K562 (cell line): Measurements from ENCODE around the gene LLGL2. TPM values are rescaled to one million over a fixed set of nuclear protein-coding genes. Genes with fewer than 3 reads are reported as not detected.

Experiments used
- ATAC-seq: fragments of 200-7000 bp; cut with Tn5 transposase; 3 replicates; pipeline ENCODE4 v1.9.1; 2020; ENCODE audit warnings: moderate library complexity
- BruUV-seq: library from RNA; stranded (reverse); fragments of 400-500 nt; replicated peaks from 2 replicates; lab custom pipeline; 2021; lab: Mats Ljungman, UMichigan
- CTCF ChIA-PET: fragments of 300-600 bp; formaldehyde crosslinking; extraction: SDS; loops from one replicate; lab custom pipeline; 2021; ENCODE audit warnings: low intra/inter-chr PET ratio; lab: Yijun Ruan, JAX
- POLR2A ChIA-PET: fragments of 300-600, 350-650 bp; sonication (Branson Sonifier 250); formaldehyde crosslinking; extraction: SDS; loops from one replicate; lab custom pipeline; 2021; ENCODE audit warnings: antibody characterized with exemption, inconsistent platforms; lab: Yijun Ruan, JAX
- DNase-seq, 4 experiments: peaks; one replicate each; pipeline versions ENCODE4 v3.0.0 to v3.0.0-alpha.2; 2011 to 2018; ENCODE audit warnings: low spot score in 3 of 4, mixed read lengths in 3 of 4; ENCODE audit errors: extremely low read depth in 1 of 4
- FAIRE-seq: peaks from 2 replicates; lab custom pipeline; 2011; peaks lifted over from hg19 to GRCh38; lab: Jason Lieb, UNC
- H2AFZ ChIP-seq: 2 replicates; pipeline ENCODE4 v1.6.0; 2011; ENCODE audit warnings: low read depth, low read length, control low read depth, inconsistent platforms
- H3K27ac ChIP-seq: fragments of 200-600 bp; 3 replicates; pipeline ENCODE4 v1.8.0; 2011; ENCODE audit warnings: low read depth, mild to moderate bottlenecking, control low read depth, inconsistent platforms, low read length, moderate library complexity, mixed read lengths; ENCODE audit errors: extremely low read depth
- H3K27me3 ChIP-seq, 2 experiments: fragments of 300-600 bp in 1 of 2; 2 replicates in 1 of 2; 3 replicates in 1 of 2; pipeline versions ENCODE4 v1.6.0 to v1.8.0; 2011; ENCODE audit warnings: inconsistent platforms in 2 of 2, low read length in 2 of 2, mild to moderate bottlenecking in 1 of 2, mixed read lengths in 1 of 2, moderate library complexity in 1 of 2; ENCODE audit not compliant: control insufficient read depth in 2 of 2, insufficient read depth in 2 of 2
- H3K36me3 ChIP-seq: fragments of 300-600 bp; 3 replicates; pipeline ENCODE4 v1.8.0; 2011; ENCODE audit warnings: mild to moderate bottlenecking, low read length, inconsistent platforms; ENCODE audit not compliant: control insufficient read depth, insufficient read depth
- H3K4me1 ChIP-seq, 2 experiments: fragments of 200-600 bp in 1 of 2; replicated peaks in 1 of 2; 2 replicates in 1 of 2; 3 replicates in 1 of 2; pipeline versions ENCODE4 v1.5.1 to v1.8.0; 2011; ENCODE audit warnings: inconsistent platforms in 2 of 2, low read length in 2 of 2, mild to moderate bottlenecking in 1 of 2, mixed read lengths in 1 of 2, moderate library complexity in 1 of 2; ENCODE audit not compliant: control insufficient read depth in 2 of 2, insufficient read depth in 2 of 2
- H3K4me2 ChIP-seq: 2 replicates; pipeline ENCODE4 v1.6.1; 2011; ENCODE audit warnings: low read length, control low read depth, inconsistent platforms, mixed read lengths; ENCODE audit not compliant: insufficient read depth
- H3K4me3 ChIP-seq: fragments of 200-600 bp; sonication (generic), shearing (Covaris generic); 2 replicates; pipeline ENCODE4 v1.5.1; 2016; ENCODE audit warnings: control low read depth, inconsistent platforms
- H3K79me2 ChIP-seq: fragments of 200-600 bp; 3 replicates; pipeline ENCODE4 v1.8.0; 2011; ENCODE audit warnings: low read length, inconsistent platforms; ENCODE audit not compliant: control insufficient read depth, insufficient read depth
- H3K9ac ChIP-seq, 2 experiments: 2 replicates each; pipeline versions ENCODE4 v1.6.0 to v1.6.1; 2011; ENCODE audit warnings: low read depth in 2 of 2, low read length in 2 of 2, control low read depth in 1 of 2, inconsistent platforms in 1 of 2, mild to moderate bottlenecking in 1 of 2, mixed read lengths in 1 of 2; ENCODE audit not compliant: insufficient read depth in 1 of 2
- H3K9me1 ChIP-seq: one replicate; pipeline ENCODE4 v1.6.0; 2011; ENCODE audit warnings: inconsistent platforms, mild to moderate bottlenecking, low read length, moderate library complexity; ENCODE audit not compliant: control insufficient read depth, insufficient read depth
- H3K9me3 ChIP-seq: replicated peaks from 2 replicates; pipeline ENCODE4 v1.5.1; 2011; ENCODE audit warnings: low read depth, low read length, inconsistent platforms; ENCODE audit not compliant: control insufficient read depth, insufficient read depth
- H4K20me1 ChIP-seq: replicated peaks from 2 replicates; pipeline ENCODE4 v1.6.1; 2011; ENCODE audit warnings: low read length, inconsistent platforms, mixed read lengths; ENCODE audit not compliant: control insufficient read depth, insufficient read depth
- CREB3L1 ChIP-seq: fragments of 450-650 bp; IDR thresholded peaks from 2 replicates; pipeline ENCODE4 v1.6.1; 2014; ENCODE audit warnings: low read depth, mild to moderate bottlenecking, moderate library complexity, borderline replicate concordance
- GABPB2 ChIP-seq: fragments of 250-450 bp; sonication (Bioruptor Pico); conservative IDR thresholded peaks from 2 replicates; pipeline ENCODE4 v1.5.1; 2021; ENCODE audit warnings: mild to moderate bottlenecking
- HNRNPL ChIP-seq: fragments of 200-400 bp; formaldehyde crosslinking; IDR thresholded peaks from 2 replicates; pipeline ENCODE4 v1.6.1; 2017; ENCODE audit warnings: low read depth, mild to moderate bottlenecking, low read length
- JUND ChIP-seq, 2 experiments: IDR thresholded peaks; 2 replicates in 1 of 2; 3 replicates in 1 of 2; pipeline ENCODE4 v1.6.1; 2011; ENCODE audit warnings: borderline replicate concordance in 2 of 2, low read depth in 2 of 2, low read length in 2 of 2, improper control_type of control experiment in 1 of 2, missing biosample characterization in 1 of 2, missing genetic modification characterization in 1 of 2, missing genetic modification reagents in 1 of 2
- RBM14 ChIP-seq: fragments of 200-400 bp; formaldehyde crosslinking; IDR thresholded peaks from 2 replicates; pipeline ENCODE4 v1.6.1; 2018; ENCODE audit warnings: low read depth, mild to moderate bottlenecking, low read length, moderate library complexity, borderline replicate concordance; ENCODE audit not compliant: insufficient read depth
- STAT5A ChIP-seq: IDR thresholded peaks from 2 replicates; pipeline ENCODE4 v1.6.1; 2012; ENCODE audit warnings: low read length, inconsistent platforms, borderline replicate concordance
- STAT6 ChIP-seq: sonication (generic); formaldehyde crosslinking; IDR thresholded peaks from 2 replicates; pipeline ENCODE4 v1.8.1; 2023; ENCODE audit warnings: mild to moderate bottlenecking, missing genetic modification reagents
- ZBTB9 ChIP-seq: fragments of 450-650 bp; formaldehyde crosslinking; IDR thresholded peaks from 2 replicates; pipeline ENCODE4 v1.4.0; 2020; ENCODE audit warnings: mild to moderate bottlenecking, moderate library complexity
- ZNF695 ChIP-seq: fragments of 450-650 bp; formaldehyde crosslinking; IDR thresholded peaks from 2 replicates; pipeline ENCODE4 v1.4.0; 2020; ENCODE audit warnings: mild to moderate bottlenecking, moderate library complexity
- ZNF780A ChIP-seq: fragments of 250-450 bp; sonication (Bioruptor Pico); IDR thresholded peaks from 2 replicates; pipeline ENCODE4 v1.5.0; 2021; ENCODE audit warnings: mild to moderate bottlenecking
- WGBS: fragments of 100-300 bp; shearing (Covaris generic); methylation state at CpG from one replicate; pipeline ENCODE4 v1.1.6; 2016; ENCODE audit warnings: low coverage, mixed read lengths; ENCODE audit not compliant: insufficient coverage; ENCODE audit errors: missing lambda C conversion rate; 5-methylcytosine and 5-hydroxymethylcytosine counted together
- in situ Hi-C: fragments of 300-500 bp; cut with MboI; formaldehyde crosslinking; loops from 4 replicates; pipeline ENCODE4 v1.15.0; 2018; ENCODE audit warnings: inconsistent platforms, mixed read lengths
- intact Hi-C: fragments of 100-400 bp; cut with micrococcal nuclease; formaldehyde crosslinking; loops from 2 replicates; pipeline ENCODE4 v1.14.2; 2022
- polyA plus RNA-seq, 8 experiments: library from polyadenylated mRNA; depleted of rRNA in 4 of 8; stranded (reverse) in 5 of 8; unstranded in 3 of 8; fragments of >200 nt; fragmentation: Nextera tagmentation in 2 of 8; fragmentation: Illumina TruSeq in 1 of 8; extraction: Ambion mirVana in 2 of 8; extraction: Trizol in 1 of 8; gene quantifications; 2 replicates each; pipeline versions ENCODE4 v1.2.1 to v1.2.3, GENCODE V29; 2011 to 2014; ENCODE audit warnings: inconsistent platforms in 1 of 8, missing spikeins in 1 of 8
- total RNA-seq, 7 experiments: library from RNA; depleted of rRNA in 6 of 7; stranded (reverse); fragments of >200 nt in 6 of 7; fragmentation: Illumina TruSeq in 2 of 7; extraction: Trizol in 2 of 7; gene quantifications; 2 replicates each; pipeline versions ENCODE4 v1.2.1 to v1.2.3, GENCODE V29; 2011 to 2021; ENCODE audit warnings: low replicate concordance in 1 of 7
- TF ChIP-seq, protein P1 (sequence below): fragments of 250-450 bp; sonication (Bioruptor Pico); IDR thresholded peaks from 2 replicates; pipeline ENCODE4 v1.5.0; 2021
- TF ChIP-seq, protein P2 (sequence below): fragments of 450-650 bp; formaldehyde crosslinking; IDR thresholded peaks from 2 replicates; pipeline ENCODE4 v1.4.0; 2022; ENCODE audit warnings: missing genetic modification characterization

LLGL2 gene
- total and polyA plus RNA-seq, 9 of the 15 experiments (the other 6 are each of a cell fraction or from before 2014, with no cell fraction given): 0.32 to 24.4 (median 10.2) TPM

GRCh38 chr17:75542229-75542628 is 16.7 kb downstream of the LLGL2 start:
- peaks cover 6 to 41% of the 10 kb centered on the region in 2 experiments; a peak in 3 of 5 replicates for H3K4me1 ChIP-seq
- no peak overlapping the region for H2AFZ ChIP-seq
- no peaks in the 10 kb centered on the region for H3K36me3 ChIP-seq
- intact Hi-C loops: no loop called here
- H3K9me3 ChIP-seq: no peaks in the 10 kb centered on the region
- H3K9ac ChIP-seq: peak overlapping the region in 1 of 2 experiments; percentile 76; a peak in 2 of 4 replicates
- H4K20me1 ChIP-seq: peaks cover 10% of the 10 kb centered on the region; the same call in 1 of the 2 replicates
- H3K4me2 ChIP-seq: no peak overlapping the region
- FAIRE-seq (no peak), ATAC-seq (no peak), DNase-seq (no peak)
- no peaks in the 10 kb centered on the region for H3K9me1 ChIP-seq
- BruUV-seq: no TSS peak
- WGBS: 91% methylated on average over 8 of the region's 8 CpGs
- H3K4me3 ChIP-seq: no peak overlapping the region
- H3K27ac ChIP-seq: no peak overlapping the region
- H3K27me3 ChIP-seq: no peaks in the 10 kb centered on the region
- in situ Hi-C loops: no loop called here
- CTCF ChIA-PET: no interaction called here
- H3K79me2 ChIP-seq: no peaks in the 10 kb centered on the region
- POLR2A ChIA-PET: interaction anchor here (0.6 to 1.2 kb wide), 5 partner anchors 8 to 388 kb away, joined by 3 to 4 read pairs (median 3); no protein-coding TSS in a partner anchor
- TF ChIP-seq, protein P1, sequence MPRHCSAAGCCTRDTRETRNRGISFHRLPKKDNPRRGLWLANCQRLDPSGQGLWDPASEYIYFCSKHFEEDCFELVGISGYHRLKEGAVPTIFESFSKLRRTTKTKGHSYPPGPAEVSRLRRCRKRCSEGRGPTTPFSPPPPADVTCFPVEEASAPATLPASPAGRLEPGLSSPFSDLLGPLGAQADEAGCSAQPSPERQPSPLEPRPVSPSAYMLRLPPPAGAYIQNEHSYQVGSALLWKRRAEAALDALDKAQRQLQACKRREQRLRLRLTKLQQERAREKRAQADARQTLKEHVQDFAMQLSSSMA: no peak
- TF ChIP-seq CREB3L1: no peak
- TF ChIP-seq STAT6 (CRISPR knock-in tag): no peak
- TF ChIP-seq RBM14: no peak
- no peak for TF ChIP-seq ZNF780A
- TF ChIP-seq STAT5A: no peak
- no peak for TF ChIP-seq GABPB2
- TF ChIP-seq ZBTB9 (CRISPR knock-in tag): no peak
- TF ChIP-seq ZNF695 (CRISPR knock-in tag): no peak
- TF ChIP-seq, protein P2, sequence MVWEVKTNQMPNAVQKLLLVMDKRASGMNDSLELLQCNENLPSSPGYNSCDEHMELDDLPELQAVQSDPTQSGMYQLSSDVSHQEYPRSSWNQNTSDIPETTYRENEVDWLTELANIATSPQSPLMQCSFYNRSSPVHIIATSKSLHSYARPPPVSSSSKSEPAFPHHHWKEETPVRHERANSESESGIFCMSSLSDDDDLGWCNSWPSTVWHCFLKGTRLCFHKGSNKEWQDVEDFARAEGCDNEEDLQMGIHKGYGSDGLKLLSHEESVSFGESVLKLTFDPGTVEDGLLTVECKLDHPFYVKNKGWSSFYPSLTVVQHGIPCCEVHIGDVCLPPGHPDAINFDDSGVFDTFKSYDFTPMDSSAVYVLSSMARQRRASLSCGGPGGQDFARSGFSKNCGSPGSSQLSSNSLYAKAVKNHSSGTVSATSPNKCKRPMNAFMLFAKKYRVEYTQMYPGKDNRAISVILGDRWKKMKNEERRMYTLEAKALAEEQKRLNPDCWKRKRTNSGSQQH (CRISPR knock-in tag): no peak
- TF ChIP-seq HNRNPL: no peak
- no peak for TF ChIP-seq JUND (IDR thresholded peaks at IDR 0.05; ENCODE audit: borderline replicate concordance, low read depth, low read length)
- no peak for TF ChIP-seq JUND (tag; IDR thresholded peaks at IDR 0.05; ENCODE audit: borderline replicate concordance, low read depth, low read length)
